ENCODE results near the gene SPAG5. TPM values are rescaled to one million over a fixed set of nuclear protein-coding genes. Genes with fewer than 3 reads are reported as not detected.

SPAG5 gene
- total RNA-seq, 1 donor from 2014 or later = 18.8 TPM

DNA sequence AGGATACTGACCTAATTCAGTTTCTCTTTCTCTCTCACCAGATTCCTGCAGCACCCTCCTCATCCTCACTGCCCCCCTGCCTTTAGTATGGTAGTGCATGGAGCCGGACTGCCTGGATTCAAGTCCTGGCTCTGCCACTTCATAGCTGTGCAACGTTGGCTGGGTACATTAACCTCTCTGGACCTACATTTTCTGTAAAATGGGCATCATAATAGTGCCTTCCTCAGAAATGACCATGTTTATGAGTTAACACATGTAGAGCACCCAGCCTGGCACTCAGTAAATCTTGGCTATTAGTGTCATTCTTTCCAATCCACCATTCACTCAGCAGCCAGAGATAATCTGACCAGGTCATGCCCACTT is 53.7 kb downstream of the SPAG5 start:
- no peak for DNase-seq (ENCODE audit: low spot score)

DNA sequence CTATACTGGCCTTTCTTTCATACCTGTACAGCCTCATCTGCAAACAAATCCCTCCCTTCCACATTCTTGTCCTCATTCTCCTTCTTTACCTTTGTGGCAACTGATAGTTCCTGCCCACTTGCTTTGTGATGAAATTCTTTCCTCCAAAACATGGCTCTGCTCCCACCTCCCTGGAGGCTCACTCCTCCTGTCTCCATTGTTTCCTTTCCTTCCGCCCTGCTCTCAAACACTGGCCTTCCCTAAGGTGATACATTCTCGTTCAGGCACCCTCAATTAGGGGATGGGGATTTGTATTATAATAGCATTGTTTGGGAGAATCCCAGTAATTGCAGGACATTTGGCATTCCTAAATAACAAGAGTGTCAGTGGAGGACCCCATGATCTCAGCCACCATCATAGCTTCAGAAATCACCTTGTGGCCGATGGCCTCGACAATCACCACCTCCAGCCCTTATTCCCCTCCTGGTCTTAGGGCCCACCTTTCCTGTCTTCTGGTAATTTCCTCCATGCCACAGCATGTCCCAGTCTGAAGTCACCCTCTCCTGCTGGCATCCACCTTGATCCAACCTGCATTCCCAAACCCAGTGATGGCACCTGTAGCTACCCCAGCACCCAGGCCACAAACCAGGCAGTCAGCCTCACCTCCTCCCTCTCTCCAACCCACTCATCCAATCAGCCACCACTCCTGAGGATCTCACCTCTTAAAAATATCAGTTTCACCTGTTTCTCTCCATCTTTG is 54.3 kb downstream of the SPAG5 start:
- DNase-seq (ENCODE audit: low spot score) = no peak

DNA sequence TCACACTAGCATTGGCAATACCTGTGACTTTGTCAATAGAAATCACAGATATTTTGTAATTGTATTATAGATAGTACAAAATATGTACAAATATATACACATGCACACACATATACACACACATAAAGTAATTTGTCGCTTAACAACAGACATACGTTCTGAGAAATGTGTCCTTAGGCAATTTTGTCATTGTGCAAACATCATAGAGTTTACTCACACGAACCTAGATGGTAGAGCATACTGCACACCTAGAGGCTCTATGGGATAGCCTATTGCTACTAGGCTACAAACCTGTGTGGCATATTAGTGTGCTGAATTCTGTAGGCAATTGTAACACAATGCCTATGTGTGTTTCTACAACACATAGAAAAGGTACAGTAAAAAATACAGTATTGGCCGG is 57.4 kb downstream of the SPAG5 start:
- DNase-seq (ENCODE audit: low spot score) = no peak

DNA sequence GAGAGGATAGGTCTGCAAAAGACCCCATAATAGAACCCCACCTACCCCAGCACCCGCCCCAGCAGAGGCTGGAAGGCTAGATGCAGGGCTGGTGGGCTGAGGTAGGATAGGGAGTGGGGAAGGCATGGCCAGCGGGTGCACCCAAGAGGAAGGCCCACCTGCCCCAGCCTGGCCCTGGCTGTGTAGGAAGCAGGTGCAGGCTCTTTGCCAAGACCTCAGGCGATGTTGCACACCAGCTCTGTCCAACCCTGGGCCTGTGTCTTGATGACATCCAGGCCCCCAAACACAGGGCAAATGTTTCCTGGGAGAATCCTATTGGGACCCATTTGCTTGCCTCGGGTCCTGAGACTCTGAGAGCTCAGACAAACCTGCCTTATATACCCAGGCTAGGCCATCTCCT is 58.6 kb downstream of the SPAG5 start:
- no peak for DNase-seq (ENCODE audit: low spot score)

DNA sequence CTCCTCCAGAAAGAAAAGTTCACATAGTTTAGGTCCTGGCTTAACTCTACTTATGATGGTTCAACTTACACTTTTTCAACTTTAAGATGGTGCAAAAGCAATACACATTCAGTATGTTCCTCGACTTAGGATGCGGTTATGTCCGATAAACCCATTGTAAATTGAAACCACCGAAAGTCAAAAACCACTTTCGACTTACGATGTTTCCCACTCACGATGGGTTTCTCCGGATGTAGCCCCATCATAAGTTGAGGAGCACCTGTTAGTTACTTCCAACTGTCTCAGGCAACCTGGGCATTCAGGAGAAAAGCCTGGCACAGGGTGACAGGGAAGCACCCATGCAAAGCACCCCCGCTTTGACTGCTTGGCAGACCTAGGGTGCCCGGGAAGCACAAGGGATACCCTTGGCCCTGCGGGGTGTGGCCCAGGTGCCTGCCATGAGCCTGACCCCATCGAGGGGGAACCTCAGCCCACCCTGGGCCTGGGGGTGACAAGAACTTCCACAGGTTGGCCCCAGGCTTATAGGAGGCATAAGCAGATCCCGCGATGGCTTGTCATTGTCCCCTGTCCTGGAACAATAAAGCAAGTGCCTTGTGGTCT is 60.4 kb downstream of the SPAG5 start:
- no peak for DNase-seq (ENCODE audit: low spot score)

DNA sequence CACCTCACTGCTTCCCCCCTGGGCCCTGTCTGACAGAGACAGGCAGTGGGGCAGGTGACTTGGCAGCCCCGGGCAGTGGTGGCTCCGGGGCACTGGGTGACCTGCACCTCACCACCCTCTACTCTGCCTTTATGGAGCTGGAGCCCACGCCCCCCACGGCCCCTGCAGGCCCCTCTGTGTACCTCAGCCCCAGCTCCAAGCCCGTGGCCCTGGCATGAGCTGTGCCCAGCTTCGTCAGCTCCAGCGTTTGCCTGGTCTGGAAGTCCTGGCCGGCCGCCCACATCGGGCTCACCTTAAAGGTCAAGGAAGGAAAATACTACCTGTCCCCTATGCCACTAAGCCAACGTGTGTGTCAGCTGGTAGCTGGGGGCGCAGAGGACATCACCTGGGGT is 61.6 kb downstream of the SPAG5 start:
- DNase-seq (ENCODE audit: low spot score) = no peak

DNA sequence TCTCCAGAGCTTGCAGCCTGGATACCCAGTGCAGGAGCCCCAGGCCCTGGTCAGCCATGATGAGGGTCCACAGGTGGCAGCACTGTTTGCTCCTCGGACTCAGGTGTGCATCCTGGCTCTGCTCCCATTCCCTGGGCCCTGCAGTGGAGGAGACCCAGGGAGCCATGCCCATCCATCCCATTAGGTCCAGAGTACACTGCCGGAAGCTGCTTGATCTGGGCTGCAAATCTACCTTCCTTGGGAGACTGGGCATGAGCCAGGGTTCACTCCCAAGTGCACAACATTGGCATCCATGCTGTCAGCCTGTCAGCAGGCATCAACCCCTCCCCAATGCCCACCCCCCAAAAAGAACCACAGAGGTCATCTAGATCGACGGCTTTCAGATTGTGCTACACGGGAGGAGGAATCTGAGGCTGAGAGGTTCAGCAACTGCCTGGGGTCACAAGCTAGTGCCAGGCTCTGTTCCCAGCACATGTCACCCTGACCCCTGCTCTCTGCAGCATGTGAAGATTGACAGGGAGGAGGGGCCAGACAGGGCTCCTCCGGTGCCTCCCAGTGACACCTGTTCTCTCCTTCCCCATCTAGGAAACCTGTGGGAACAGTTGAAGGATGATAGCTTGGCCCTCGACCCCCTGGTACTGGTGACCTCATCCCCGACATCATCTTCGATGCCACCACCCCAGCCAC is 62.1 kb downstream of the SPAG5 start:
- DNase-seq (ENCODE audit: low spot score) = no peak

DNA sequence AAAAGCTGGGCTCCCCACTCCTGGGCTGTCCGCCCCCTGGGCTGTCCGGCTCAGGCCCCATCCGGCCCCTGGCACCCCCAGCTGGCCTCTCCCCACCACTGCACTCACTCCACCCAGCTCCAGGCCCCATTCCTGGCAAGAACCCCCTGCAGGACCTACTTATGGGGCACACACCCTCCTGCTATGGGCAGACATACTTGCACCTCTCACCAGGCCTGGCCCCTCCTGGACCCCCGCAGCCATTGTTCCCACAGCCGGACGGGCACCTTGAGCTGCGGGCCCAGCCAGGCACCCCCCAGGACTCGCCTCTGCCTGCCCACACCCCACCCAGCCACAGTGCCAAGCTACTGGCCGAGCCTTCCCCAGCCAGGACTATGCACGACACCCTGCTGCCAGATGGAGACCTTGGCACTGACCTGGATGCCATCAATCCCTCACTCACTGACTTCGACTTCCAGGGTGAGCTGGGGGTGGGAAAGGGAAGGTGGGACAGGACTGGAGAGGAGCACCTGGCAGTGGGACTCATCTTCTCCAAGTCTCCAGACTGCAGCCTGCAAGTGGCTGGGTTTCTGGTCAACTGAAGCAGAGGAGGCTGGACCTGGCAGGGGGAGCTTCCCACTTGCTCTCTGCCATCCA is 64.0 kb downstream of the SPAG5 start:
- no peak for DNase-seq (ENCODE audit: low spot score)

DNA sequence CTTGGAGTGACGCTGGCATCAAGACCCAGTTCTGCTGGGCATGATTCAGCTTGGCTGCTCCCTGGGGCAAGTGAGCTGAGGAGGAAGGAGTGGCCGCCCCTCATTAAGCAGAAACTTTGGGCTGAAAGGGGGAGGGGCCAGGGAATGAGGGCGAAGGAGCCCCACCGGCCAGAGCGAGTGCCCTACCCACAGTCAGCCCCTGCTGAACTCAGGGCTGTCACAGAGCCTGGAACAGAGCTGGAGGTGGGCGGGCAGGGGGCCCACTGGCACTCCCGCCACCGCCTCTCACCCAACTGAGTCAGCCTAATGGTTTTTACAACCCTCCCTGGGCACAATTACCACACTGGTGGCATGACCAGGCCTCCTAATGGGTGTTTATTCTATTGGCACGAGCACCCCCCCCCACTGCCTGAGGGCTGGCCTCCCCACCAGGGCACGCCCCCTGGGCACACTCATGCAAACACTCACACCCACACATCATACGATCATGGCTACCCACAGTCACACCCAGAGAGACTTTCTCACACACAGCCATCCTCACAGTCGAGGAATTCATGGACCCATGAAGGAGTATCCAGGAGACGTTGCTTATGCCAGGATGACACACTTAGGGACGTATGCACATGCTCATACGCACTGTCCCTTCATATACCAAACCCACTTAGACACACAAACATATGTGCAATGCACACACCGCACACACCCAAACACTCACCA is 65.6 kb downstream of the SPAG5 start:
- DNase-seq (ENCODE audit: low spot score) = no peak

DNA sequence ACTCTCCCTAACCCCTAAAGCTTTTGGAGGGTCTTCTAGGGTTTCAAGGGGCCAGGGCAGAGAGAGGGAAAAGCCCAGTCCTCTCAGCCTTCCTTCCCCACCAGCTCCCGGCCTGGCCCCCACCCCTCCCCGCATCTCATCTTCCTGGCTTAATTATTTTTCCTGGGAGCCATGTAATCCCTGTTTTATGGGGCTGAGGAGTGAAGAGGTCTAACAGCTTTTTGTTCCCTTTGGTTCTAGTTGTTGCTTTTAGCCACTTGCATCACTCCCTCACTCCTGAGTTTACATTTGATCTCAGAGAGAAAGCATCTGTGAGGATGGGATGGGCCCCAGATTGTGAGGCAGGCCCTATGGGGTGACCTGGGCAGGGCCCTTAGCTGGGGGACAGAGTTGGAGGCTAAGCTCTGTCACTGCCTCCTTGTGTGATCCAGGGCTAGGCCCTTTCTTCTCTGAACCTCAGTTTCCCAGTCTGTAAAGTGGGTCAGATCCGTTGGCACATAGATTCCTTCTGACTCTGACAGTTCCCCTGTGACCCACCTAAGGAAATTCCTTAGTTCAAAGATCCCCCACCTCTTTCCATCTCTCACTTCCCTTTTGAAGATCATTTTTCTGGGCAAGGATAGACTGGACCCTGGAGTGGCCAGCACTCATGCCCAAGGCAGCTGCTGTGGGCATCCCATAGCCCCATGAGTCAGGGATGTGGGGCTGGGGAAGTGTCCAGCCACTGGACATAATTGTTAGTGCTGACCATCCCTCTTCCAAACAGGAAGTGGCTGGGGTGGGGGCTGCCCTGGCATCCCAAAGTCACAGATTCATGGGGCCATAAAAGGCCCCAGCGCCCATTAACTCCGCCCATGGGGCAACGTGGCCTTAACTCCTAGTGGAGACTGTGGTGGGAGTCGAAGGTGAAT is 66.5 kb downstream of the SPAG5 start:
- DNase-seq (ENCODE audit: low spot score) = no peak

DNA sequence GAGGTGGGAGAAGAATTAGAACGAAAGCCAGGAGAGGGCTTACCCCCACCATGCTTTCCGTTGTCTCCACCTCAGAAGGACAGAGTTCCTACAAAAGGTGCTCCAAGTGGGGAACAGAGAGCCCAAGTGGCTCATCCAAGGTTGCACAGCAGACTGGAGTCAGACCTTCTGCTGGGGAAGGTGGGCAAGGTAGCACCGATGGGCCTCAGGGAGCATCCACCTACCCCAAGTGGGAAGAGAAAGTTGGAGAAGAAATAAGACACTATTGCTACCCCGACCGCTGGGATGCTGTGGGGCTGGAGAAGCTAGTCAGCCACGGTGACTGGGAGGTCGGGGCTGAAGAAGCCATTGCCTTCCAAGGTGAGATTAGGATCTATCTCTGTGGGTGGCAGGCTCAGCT is 67.9 kb downstream of the SPAG5 start:
- DNase-seq (ENCODE audit: low spot score) = no peak

DNA sequence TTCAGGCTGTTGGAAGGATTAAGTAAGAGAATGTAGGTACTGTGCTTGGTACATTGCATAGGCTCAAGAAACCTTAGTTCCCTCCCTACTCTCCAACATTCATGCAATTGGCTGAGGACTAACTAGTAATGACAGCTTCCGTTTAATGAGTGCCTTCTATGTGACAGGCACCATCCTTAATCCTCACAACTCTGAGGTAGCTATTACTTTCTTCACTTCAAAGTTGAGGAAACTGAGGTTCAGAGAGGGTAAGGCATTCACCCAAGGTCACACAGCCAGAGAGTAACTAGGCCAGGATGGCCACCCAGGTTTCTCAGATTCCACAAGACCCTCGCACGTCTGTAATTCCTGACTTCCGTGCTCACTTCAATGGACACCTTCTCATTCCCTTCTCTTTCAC is 68.6 kb downstream of the SPAG5 start:
- no peak for DNase-seq (ENCODE audit: low spot score)

DNA sequence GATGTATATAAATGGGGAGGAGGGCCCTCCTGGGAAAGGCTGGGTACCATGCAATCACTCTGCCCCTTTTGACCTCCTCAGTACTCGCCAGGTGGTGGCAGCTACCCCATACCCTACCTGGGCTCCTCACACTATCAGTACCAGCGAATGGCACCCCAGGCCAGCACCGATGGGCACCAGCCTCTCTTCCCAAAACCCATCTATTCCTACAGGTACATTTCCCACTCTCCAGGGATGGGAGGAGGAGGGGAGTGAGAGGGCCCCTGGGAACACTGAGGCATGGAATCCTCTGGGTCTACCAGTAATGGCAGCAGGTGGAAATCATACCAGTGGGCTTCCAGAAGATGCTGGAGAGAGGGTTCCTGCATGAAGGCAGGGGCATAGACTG is 69.8 kb downstream of the SPAG5 start:
- DNase-seq (ENCODE audit: low spot score) = no peak

DNA sequence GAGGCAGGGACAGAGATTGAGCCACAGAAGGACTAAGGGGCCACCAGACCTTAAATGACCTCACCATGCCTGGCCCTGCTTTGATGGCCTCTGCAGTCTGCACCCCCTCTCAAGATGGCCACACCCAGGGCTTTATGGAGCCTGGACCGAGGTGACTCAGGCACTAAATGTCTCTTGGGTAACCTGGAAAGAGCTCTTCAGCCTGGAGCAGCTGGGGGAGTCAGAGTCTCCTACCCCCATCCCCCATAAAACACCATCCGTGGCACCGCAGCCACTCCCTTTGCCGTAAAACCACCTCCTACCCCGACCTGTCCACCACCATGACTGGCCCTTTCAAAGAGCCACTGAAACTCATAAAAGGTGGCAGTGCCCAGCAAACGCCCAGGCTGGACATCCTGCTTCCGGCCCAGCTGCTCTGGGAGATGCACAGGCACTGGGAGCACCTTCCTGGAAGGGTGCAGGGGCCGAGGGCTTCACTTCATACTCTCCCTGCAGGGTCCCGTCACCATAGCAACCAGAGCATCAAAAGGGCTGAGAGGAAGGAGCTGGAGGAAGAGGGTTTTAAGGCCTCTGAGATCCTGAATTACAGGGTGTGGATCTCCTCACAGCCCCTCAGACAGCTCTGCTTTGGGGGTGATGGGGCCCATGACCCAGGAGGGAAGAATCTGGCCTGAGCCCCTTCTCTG is 70.4 kb downstream of the SPAG5 start:
- peak; percentile 40 for DNase-seq (ENCODE audit: low spot score)

DNA sequence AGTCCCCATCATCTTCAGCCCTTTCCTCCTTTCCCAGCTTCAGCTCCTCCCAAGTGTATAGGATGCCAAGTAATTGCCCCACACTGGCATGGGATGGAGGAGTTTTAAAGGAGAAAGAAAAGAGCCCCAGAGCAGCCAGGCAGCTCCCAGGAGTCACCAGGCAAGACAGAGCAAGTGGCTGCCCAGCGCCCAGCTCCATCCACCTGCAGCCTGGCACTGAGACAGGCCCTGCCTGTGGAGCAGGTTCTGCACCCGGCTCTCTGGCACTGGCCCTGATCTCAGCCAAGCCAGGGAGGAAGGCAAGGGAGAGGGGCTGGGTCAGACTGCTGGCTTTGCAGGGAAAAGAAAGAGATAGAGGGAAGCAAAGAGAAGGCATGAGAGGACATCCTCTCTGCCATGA is 71.0 kb downstream of the SPAG5 start:
- DNase-seq (ENCODE audit: low spot score) = no peak

Other genes with a start within 250 kb of the SPAG5 start
- 27.2 TPM for gene POLDIP2, start 241.5 kb downstream of the SPAG5 start, total RNA-seq (ENCODE audit: insufficient read depth, low replicate concordance)
- not detected for gene SEBOX, start 233.8 kb downstream of the SPAG5 start, total RNA-seq (ENCODE audit: insufficient read depth, low replicate concordance)
- 8.7 TPM for gene VTN, start 228.7 kb downstream of the SPAG5 start, total RNA-seq (ENCODE audit: insufficient read depth, low replicate concordance)
- gene SARM1, start 227.3 kb downstream of the SPAG5 start, total RNA-seq (ENCODE audit: insufficient read depth, low replicate concordance) = 9.4 TPM
- 7.7 TPM for gene SLC46A1, start 192.8 kb downstream of the SPAG5 start, total RNA-seq (ENCODE audit: insufficient read depth, low replicate concordance)
- 0.72 TPM for gene SLC13A2, start 125.4 kb downstream of the SPAG5 start, total RNA-seq (ENCODE audit: insufficient read depth, low replicate concordance)
- not detected for gene FOXN1, start 92.7 kb downstream of the SPAG5 start, total RNA-seq (ENCODE audit: insufficient read depth, low replicate concordance)
- 26.2 TPM for gene UNC119, start 46.4 kb downstream of the SPAG5 start, total RNA-seq (ENCODE audit: insufficient read depth, low replicate concordance)
- 14.2 TPM for gene PIGS, start 27.5 kb downstream of the SPAG5 start, total RNA-seq (ENCODE audit: insufficient read depth, low replicate concordance)
- 26.2 TPM for gene ALDOC, start 22.1 kb downstream of the SPAG5 start, total RNA-seq (ENCODE audit: insufficient read depth, low replicate concordance)
- gene RSKR, start 15.2 kb upstream of the SPAG5 start, total RNA-seq (ENCODE audit: insufficient read depth, low replicate concordance) = 15.2 TPM
- gene BLTP2, start 46.1 kb upstream of the SPAG5 start, total RNA-seq (ENCODE audit: insufficient read depth, low replicate concordance) = 63.3 TPM
- 44.8 TPM for gene SDF2, start 62.9 kb upstream of the SPAG5 start, total RNA-seq (ENCODE audit: insufficient read depth, low replicate concordance)
- gene SUPT6H, start 63.2 kb upstream of the SPAG5 start, total RNA-seq (ENCODE audit: insufficient read depth, low replicate concordance) = 40.4 TPM
- gene PROCA1, start 112.9 kb upstream of the SPAG5 start, total RNA-seq (ENCODE audit: insufficient read depth, low replicate concordance) = 18.1 TPM
- 149 TPM for gene RAB34, start 118.8 kb upstream of the SPAG5 start, total RNA-seq (ENCODE audit: insufficient read depth, low replicate concordance)
- gene RPL23A, start 121.0 kb upstream of the SPAG5 start, total RNA-seq (ENCODE audit: insufficient read depth, low replicate concordance) = 698 TPM
- 5.1 TPM for gene TLCD1, start 127.2 kb upstream of the SPAG5 start, total RNA-seq (ENCODE audit: insufficient read depth, low replicate concordance)
- 0.24 TPM for gene NEK8, start 129.8 kb upstream of the SPAG5 start, total RNA-seq (ENCODE audit: insufficient read depth, low replicate concordance)
- gene TRAF4, start 145.0 kb upstream of the SPAG5 start, total RNA-seq (ENCODE audit: insufficient read depth, low replicate concordance) = 15.2 TPM
- 0.48 TPM for gene FAM222B, start 243.8 kb upstream of the SPAG5 start, total RNA-seq (ENCODE audit: insufficient read depth, low replicate concordance)

All from umbilical cord (tissue), 2 donors.